ENCODE measurements around the gene TTC33. TPM values are rescaled to one million over a fixed set of nuclear protein-coding genes. Genes with fewer than 3 reads are reported as not detected.

TTC33 gene
- total RNA-seq, 1 donor from 2014 or later, result 16.2 TPM

- intact Hi-C loops (cut with micrococcal nuclease), result loop anchor here (2.0 kb wide), 1 partner anchor 55 kb away; the partner anchor contains the start of gene PTGER4
Observed at GRCh38 chr5:40623480-40624420, 132.0 kb downstream of the TTC33 start.

- intact Hi-C loops (cut with micrococcal nuclease), result loop anchor here (2.0 kb wide), 1 partner anchor 56 kb away; the partner anchor contains the start of gene PTGER4
Observed at GRCh38 chr5:40622463-40623252, 133.1 kb downstream of the TTC33 start.

GRCh38 chr5:40619421-40619820 is 136.3 kb downstream of the TTC33 start:
- intact Hi-C loops (cut with micrococcal nuclease), result no loop called here

- intact Hi-C loops (cut with micrococcal nuclease), result no loop called here
Observed at GRCh38 chr5:40618926-40619325, 136.8 kb downstream of the TTC33 start.

- intact Hi-C loops (cut with micrococcal nuclease), result no loop called here
Observed at GRCh38 chr5:40616781-40617180, 139.0 kb downstream of the TTC33 start.

GRCh38 chr5:40615586-40616170 is 140.1 kb downstream of the TTC33 start:
- intact Hi-C loops (cut with micrococcal nuclease), result no loop called here

GRCh38 chr5:40614923-40615585 is 140.7 kb downstream of the TTC33 start:
- intact Hi-C loops (cut with micrococcal nuclease), result no loop called here

GRCh38 chr5:40614466-40614865 is 141.3 kb downstream of the TTC33 start:
- intact Hi-C loops (cut with micrococcal nuclease), result no loop called here

- intact Hi-C loops (cut with micrococcal nuclease), result no loop called here
Observed at GRCh38 chr5:40607202-40607601, 148.6 kb downstream of the TTC33 start.

- intact Hi-C loops (cut with micrococcal nuclease), result no loop called here
Observed at GRCh38 chr5:40606077-40606765, 149.5 kb downstream of the TTC33 start.

GRCh38 chr5:40605295-40605958 is 150.3 kb downstream of the TTC33 start:
- intact Hi-C loops (cut with micrococcal nuclease), result no loop called here

- intact Hi-C loops (cut with micrococcal nuclease), result no loop called here
Observed at GRCh38 chr5:40603378-40603777, 152.4 kb downstream of the TTC33 start.

- intact Hi-C loops (cut with micrococcal nuclease), result no loop called here
Observed at GRCh38 chr5:40601198-40601868, 154.4 kb downstream of the TTC33 start.

GRCh38 chr5:40600383-40600782 is 155.4 kb downstream of the TTC33 start:
- intact Hi-C loops (cut with micrococcal nuclease), result no loop called here

- intact Hi-C loops (cut with micrococcal nuclease), result no loop called here
Observed at GRCh38 chr5:40599676-40600075, 156.1 kb downstream of the TTC33 start.

GRCh38 chr5:40594811-40595210 is 160.9 kb downstream of the TTC33 start:
- intact Hi-C loops (cut with micrococcal nuclease), result loop anchor here (5.0 kb wide), 1 partner anchor 57 kb away; no protein-coding TSS in a partner anchor

- intact Hi-C loops (cut with micrococcal nuclease), result loop anchor here (1.0 to 5.0 kb wide), 3 partner anchors 12 to 87 kb away; partner anchors contain the start of gene PTGER4
Observed at GRCh38 chr5:40591727-40592396, 163.9 kb downstream of the TTC33 start.

GRCh38 chr5:40587376-40587775 is 168.4 kb downstream of the TTC33 start:
- intact Hi-C loops (cut with micrococcal nuclease), result no loop called here

Data from T-helper 2 cell treated with Interferon-gamma antibody and Interleukin-4, amounts not matched to agents 100 ng/mL and 5 ng/mL, for 36 hours (primary cell).